SK-N-SH (cell line): ENCODE data around the gene KCTD12. TPM values are rescaled to one million over a fixed set of nuclear protein-coding genes. Genes with fewer than 3 reads are reported as not detected.

Experiments used
- CTCF ChIA-PET: fragments of 300-600, 350-600 bp; formaldehyde crosslinking; extraction: SDS; loops from one replicate; lab custom pipeline; 2021; lab: Yijun Ruan, JAX
- POLR2A ChIA-PET: fragments of 350-600 bp; sonication (Branson Sonifier 250); formaldehyde crosslinking; extraction: SDS; loops from one replicate; lab custom pipeline; 2020; ENCODE audit warnings: antibody characterized with exemption, inconsistent platforms; lab: Yijun Ruan, JAX
- DNase-seq: peaks from one replicate; pipeline ENCODE4 v3.0.0; 2012
- H2AFZ ChIP-seq: fragments of 200-600 bp; sonication (generic); 2 replicates; pipeline ENCODE4 v1.8.1; 2016; ENCODE audit warnings: antibody characterized with exemption, mild to moderate bottlenecking, low read depth
- H3F3A ChIP-seq: fragments of 200-600 bp; sonication (generic); replicated peaks from 2 replicates; pipeline ENCODE3; 2016; ENCODE audit warnings: antibody characterized with exemption, mild to moderate bottlenecking; ENCODE audit not compliant: insufficient read depth
- H3K27ac ChIP-seq, 2 experiments: fragments of 200-500 bp in 1 of 2; fragments of 200-600 bp in 1 of 2; sonication (Bioruptor generic) in 1 of 2; sonication (generic), shearing (Covaris generic) in 1 of 2; 2 replicates each; pipeline versions ENCODE4 v1.5.1 to v1.6.1; 2014 to 2016; ENCODE audit warnings: low read depth in 2 of 2, inconsistent platforms in 1 of 2, low read length in 1 of 2, mild to moderate bottlenecking in 1 of 2, mixed read lengths in 1 of 2
- H3K27me3 ChIP-seq: fragments of 200-600 bp; sonication (generic), shearing (Covaris generic); 2 replicates; pipeline ENCODE4 v1.6.1; 2016; ENCODE audit warnings: mixed run types; ENCODE audit not compliant: insufficient read depth
- H3K36me3 ChIP-seq, 2 experiments: fragments of 200-500 bp in 1 of 2; fragments of 200-600 bp in 1 of 2; sonication (Bioruptor generic) in 1 of 2; sonication (generic) in 1 of 2; replicated peaks in 1 of 2; 2 replicates each; pipeline versions ENCODE3 to v1.5.1; 2014 to 2016; ENCODE audit warnings: low read length in 1 of 2, mild to moderate bottlenecking in 1 of 2; ENCODE audit not compliant: insufficient read depth in 2 of 2, control insufficient read depth in 1 of 2
- H3K4me1 ChIP-seq, 2 experiments: fragments of 200-500 bp in 1 of 2; fragments of 200-600 bp in 1 of 2; sonication (Bioruptor generic) in 1 of 2; sonication (generic), shearing (Covaris generic) in 1 of 2; 2 replicates each; pipeline versions ENCODE4 v1.5.1 to v1.6.1; 2014 to 2016; ENCODE audit warnings: low read depth in 1 of 2, low read length in 1 of 2, mixed run types in 1 of 2; ENCODE audit not compliant: insufficient read depth in 2 of 2, control insufficient read depth in 1 of 2
- H3K4me2 ChIP-seq: fragments of 200-600 bp; sonication (generic), shearing (Covaris generic); 2 replicates; pipeline ENCODE4 v1.6.1; 2017; ENCODE audit warnings: mixed run types
- H3K4me3 ChIP-seq, 2 experiments: fragments of 200-500 bp in 1 of 2; fragments of 200-600 bp in 1 of 2; sonication (Bioruptor generic) in 1 of 2; sonication (generic), shearing (Covaris generic) in 1 of 2; 2 replicates each; pipeline versions ENCODE4 v1.5.1 to v1.8.1; 2014 to 2016; ENCODE audit warnings: low read depth in 2 of 2, inconsistent platforms in 1 of 2, low read length in 1 of 2, mild to moderate bottlenecking in 1 of 2, mixed read lengths in 1 of 2, moderate library complexity in 1 of 2
- H3K79me2 ChIP-seq: fragments of 200-600 bp; sonication (generic); 2 replicates; pipeline ENCODE4 v1.8.1; 2017; ENCODE audit warnings: mild to moderate bottlenecking; ENCODE audit not compliant: insufficient read depth
- H3K9ac ChIP-seq: fragments of 200-600 bp; sonication (generic); 2 replicates; pipeline ENCODE4 v1.6.1; 2017; ENCODE audit warnings: mixed run types
- H3K9me2 ChIP-seq: fragments of 200-600 bp; sonication (generic); 2 replicates; pipeline ENCODE4 v1.6.1; 2017; ENCODE audit warnings: mixed run types
- H3K9me3 ChIP-seq: fragments of 200-600 bp; sonication (generic); 2 replicates; pipeline ENCODE4 v1.6.1; 2017; ENCODE audit warnings: mixed run types, mild to moderate bottlenecking, moderate library complexity
- H4K20me1 ChIP-seq: fragments of 200-600 bp; sonication (generic); 2 replicates; pipeline ENCODE4 v1.6.1; 2017; ENCODE audit warnings: mild to moderate bottlenecking, mixed run types; ENCODE audit not compliant: insufficient read depth
- CHD2 ChIP-seq: fragments of 150-350 bp; IDR thresholded peaks from 2 replicates; pipeline ENCODE4 v1.6.1; 2018; ENCODE audit warnings: low read length; ENCODE audit not compliant: partially characterized antibody
- EP300 ChIP-seq, 2 experiments: IDR thresholded peaks; 2 replicates each; pipeline versions ENCODE4 v1.4.0 to v1.6.1; 2012; ENCODE audit warnings: borderline replicate concordance in 1 of 2, low read depth in 1 of 2, low read length in 1 of 2
- EZH2phosphoT487 ChIP-seq: fragments of 200-600 bp; sonication (generic); IDR thresholded peaks from 2 replicates; pipeline ENCODE4 v1.6.1; 2017; ENCODE audit warnings: low read depth, mixed run types, mild to moderate bottlenecking, antibody characterized with exemption, moderate library complexity, borderline replicate concordance
- FOSL2 ChIP-seq: IDR thresholded peaks from 2 replicates; pipeline ENCODE4 v1.4.0; 2012; ENCODE audit warnings: low read depth, mild to moderate bottlenecking, moderate library complexity, borderline replicate concordance
- FOXJ3 ChIP-seq: sonication (generic); formaldehyde crosslinking; IDR thresholded peaks from 2 replicates; pipeline ENCODE4 v1.5.1; 2020; ENCODE audit warnings: mild to moderate bottlenecking, missing genetic modification reagents
- GABPA ChIP-seq: IDR thresholded peaks from 2 replicates; pipeline ENCODE4 v1.4.0; 2012; ENCODE audit warnings: low read depth, mild to moderate bottlenecking
- GATA2 ChIP-seq: sonication (generic); formaldehyde crosslinking; IDR thresholded peaks from 2 replicates; pipeline ENCODE4 v1.5.0; 2020; ENCODE audit warnings: mild to moderate bottlenecking, missing genetic modification reagents
- MXI1 ChIP-seq: IDR thresholded peaks from 2 replicates; pipeline ENCODE4 v1.6.1; 2012; ENCODE audit warnings: mild to moderate bottlenecking, low read depth, low read length, improper control_type of control experiment
- NFIC ChIP-seq: IDR thresholded peaks from 2 replicates; pipeline ENCODE4 v1.4.0; 2012; ENCODE audit warnings: borderline replicate concordance
- NRF1 ChIP-seq: IDR thresholded peaks from 2 replicates; pipeline ENCODE4 v1.6.1; 2012; ENCODE audit warnings: low read depth, mild to moderate bottlenecking, low read length
- PBX3 ChIP-seq: IDR thresholded peaks from 2 replicates; pipeline ENCODE4; 2012
- RAD21 ChIP-seq: IDR thresholded peaks from 2 replicates; pipeline ENCODE4 v1.6.1; 2012; ENCODE audit warnings: mild to moderate bottlenecking, low read length
- REST ChIP-seq: IDR thresholded peaks from 2 replicates; pipeline ENCODE4 v1.6.1; 2012; ENCODE audit warnings: mild to moderate bottlenecking, low read depth, low read length, moderate library complexity
- RXRA ChIP-seq: IDR thresholded peaks from 2 replicates; pipeline ENCODE4 v1.4.0; 2012; ENCODE audit warnings: low read depth, mild to moderate bottlenecking, borderline replicate concordance
- SIN3A ChIP-seq: IDR thresholded peaks from 2 replicates; pipeline ENCODE4 v1.6.1; 2012; ENCODE audit warnings: low read depth, mild to moderate bottlenecking, low read length, moderate library complexity, borderline replicate concordance
- TCF12 ChIP-seq: IDR thresholded peaks from 2 replicates; pipeline ENCODE4 v1.4.0; 2012
- TEAD4 ChIP-seq: IDR thresholded peaks from 2 replicates; pipeline ENCODE4 v1.4.0; 2012; ENCODE audit warnings: mild to moderate bottlenecking, borderline replicate concordance; ENCODE audit not compliant: insufficient read depth
- USF1 ChIP-seq: IDR thresholded peaks from 2 replicates; pipeline ENCODE4 v1.4.0; 2012; ENCODE audit warnings: low read depth, borderline replicate concordance
- YY1 ChIP-seq: IDR thresholded peaks from 2 replicates; pipeline ENCODE4 v1.4.0; 2012; ENCODE audit warnings: low read depth, mild to moderate bottlenecking
- WGBS: methylation state at CpG from one replicate; pipeline ENCODE4 v1.1.6; 2017; ENCODE audit warnings: low lambda C conversion rate; 5-methylcytosine and 5-hydroxymethylcytosine counted together
- polyA plus RNA-seq, 3 experiments: library from polyadenylated mRNA; depleted of rRNA; stranded (reverse); fragments of >200 nt; gene quantifications; 2 replicates each; pipeline ENCODE4 v1.2.3, GENCODE V29; 2012

KCTD12 gene
- polyA plus RNA-seq, 1 of the 3 experiments (the other 2 are of a cell fraction), result 1.0 TPM

GRCh38 chr13:76888421-76888820 lies 2.2 kb upstream of the KCTD12 start:
- 63% methylated on average over 1 of the region's 1 CpG for WGBS
- DNase-seq, result no peak
- CTCF ChIA-PET, result interaction anchor here (1.1 to 7.8 kb wide), 4 partner anchors 15 to 1200 kb away, joined by 3 to 49 read pairs (median 10); no protein-coding TSS in a partner anchor
- H3K79me2 ChIP-seq, result peaks cover 6% of the 10 kb centered on the region; the same call in 1 of the 2 replicates
- H3K4me2 ChIP-seq, result no peak overlapping the region
- H3K4me3 ChIP-seq, result no peak overlapping the region
- TF ChIP-seq PBX3, result no peak
- no peak for TF ChIP-seq RAD21
- no peak for TF ChIP-seq MXI1
- no peak for TF ChIP-seq TCF12
- no peak for TF ChIP-seq REST
- no peak for TF ChIP-seq GATA2 (CRISPR knock-in tag)
- no peak for TF ChIP-seq SIN3A
- TF ChIP-seq FOXJ3 (CRISPR knock-in tag), result no peak
- no peak for TF ChIP-seq USF1
- no peak for TF ChIP-seq NRF1
- TF ChIP-seq FOSL2, result no peak
- peaks cover 0 to 13% of the 10 kb centered on the region in 2 experiments; a peak in 2 of 4 replicates for H3K4me1 ChIP-seq
- no peak overlapping the region for H3K9ac ChIP-seq
- POLR2A ChIA-PET, result no interaction called here
- no peak overlapping the region for H3K27ac ChIP-seq
- no peaks in the 10 kb centered on the region for H4K20me1 ChIP-seq
- no peaks in the 10 kb centered on the region for H3K9me2 ChIP-seq
- no peak overlapping the region for H2AFZ ChIP-seq
- H3F3A ChIP-seq, result peaks cover 5% of the 10 kb centered on the region
- no peaks in the 10 kb centered on the region for H3K9me3 ChIP-seq
- H3K36me3 ChIP-seq, result no peaks in the 10 kb centered on the region
- H3K27me3 ChIP-seq, result no peaks in the 10 kb centered on the region

GRCh38 chr13:76887076-76887563 lies 915 bp upstream of the KCTD12 start:
- peak overlapping the region; percentile 36 to 39; a peak in 2 of 4 replicates for H3K27ac ChIP-seq
- H3K9ac ChIP-seq, result peak overlapping the region; percentile 44; the same call in 1 of the 2 replicates
- H2AFZ ChIP-seq, result peak overlapping the region; percentile 75; the same call in 1 of the 2 replicates
- CTCF ChIA-PET, result interaction anchor here (0.9 to 7.8 kb wide), 6 partner anchors 11 to 1191 kb away, joined by 3 to 49 read pairs (median 12); no protein-coding TSS in a partner anchor
- POLR2A ChIA-PET, result no interaction called here
- H3K36me3 ChIP-seq, result no peaks in the 10 kb centered on the region
- H3K4me1 ChIP-seq, result peaks cover 0 to 13% of the 10 kb centered on the region in 2 experiments; a peak in 2 of 4 replicates
- no peaks in the 10 kb centered on the region for H3K9me2 ChIP-seq
- WGBS, result 56% methylated on average over 20 of the region's 20 CpGs
- H3K27me3 ChIP-seq, result no peaks in the 10 kb centered on the region
- peak; percentile 26 for DNase-seq
- H3K4me3 ChIP-seq, result peak overlapping the region; percentile 67 to 70
- H3F3A ChIP-seq, result peaks cover 5% of the 10 kb centered on the region
- H3K79me2 ChIP-seq, result peaks cover 6% of the 10 kb centered on the region; the same call in 1 of the 2 replicates
- no peaks in the 10 kb centered on the region for H4K20me1 ChIP-seq
- no peaks in the 10 kb centered on the region for H3K9me3 ChIP-seq
- H3K4me2 ChIP-seq, result peak overlapping the region; percentile 81
- no peak for TF ChIP-seq FOXJ3 (CRISPR knock-in tag)
- TF ChIP-seq PBX3, result no peak
- no peak for TF ChIP-seq EZH2phosphoT487
- no peak for TF ChIP-seq TEAD4
- TF ChIP-seq NFIC, result no peak
- TF ChIP-seq USF1, result no peak
- no peak for TF ChIP-seq CHD2
- no peak for TF ChIP-seq EP300 (IDR thresholded peaks at IDR 0.05; ENCODE audit: borderline replicate concordance in 1 of 2, low read depth in 1 of 2, low read length in 1 of 2)
- TF ChIP-seq YY1, result no peak
- TF ChIP-seq RXRA, result no peak
- TF ChIP-seq GABPA, result no peak
- no peak for TF ChIP-seq SIN3A
